Karpas-422 (cell line): ENCODE measurements around the gene SERPINI1. TPM values are rescaled to one million over a fixed set of nuclear protein-coding genes. Genes with fewer than 3 reads are reported as not detected.

Experiments used
- DNase-seq: peaks from one replicate; pipeline ENCODE4 v3.0.0-alpha.2; 2015
- H2AFZ ChIP-seq: fragments of 200-600 bp; sonication (generic); 2 replicates; pipeline ENCODE4 v1.6.1; 2014; ENCODE audit warnings: antibody characterized with exemption, low read length, mixed read lengths
- H3K27ac ChIP-seq: fragments of 200-600 bp; sonication (generic); 2 replicates; pipeline ENCODE4 v1.5.1; 2014; ENCODE audit warnings: mild to moderate bottlenecking, low read length, moderate library complexity
- H3K27me3 ChIP-seq: fragments of 200-600 bp; sonication (generic); 2 replicates; pipeline ENCODE4 v1.6.1; 2014; ENCODE audit warnings: low read length, mixed read lengths
- H3K36me3 ChIP-seq: fragments of 200-600 bp; sonication (generic); 2 replicates; pipeline ENCODE4 v1.6.1; 2014; ENCODE audit warnings: low read length, mixed read lengths; ENCODE audit not compliant: insufficient read depth
- H3K4me1 ChIP-seq: fragments of 200-600 bp; sonication (generic); 2 replicates; pipeline ENCODE4 v1.6.1; 2014; ENCODE audit warnings: mild to moderate bottlenecking, low read length, mixed read lengths
- H3K4me2 ChIP-seq: fragments of 200-600 bp; sonication (generic); 2 replicates; pipeline ENCODE4 v1.6.1; 2014; ENCODE audit warnings: low read length, low read depth, mild to moderate bottlenecking; ENCODE audit not compliant: poor library complexity, severe bottlenecking
- H3K4me3 ChIP-seq: fragments of 200-600 bp; sonication (generic); 2 replicates; pipeline ENCODE4 v1.5.1; 2014; ENCODE audit warnings: mild to moderate bottlenecking, antibody characterized with exemption, low read length, mixed read lengths
- H3K79me2 ChIP-seq: fragments of 200-600 bp; sonication (generic); 2 replicates; pipeline ENCODE4 v1.6.1; 2014; ENCODE audit warnings: mild to moderate bottlenecking, low read length, mixed read lengths
- H3K9ac ChIP-seq: fragments of 200-600 bp; sonication (generic); 2 replicates; pipeline ENCODE4 v1.6.0; 2014; ENCODE audit warnings: low read length
- H3K9me2 ChIP-seq: fragments of 200-600 bp; sonication (generic), shearing (Covaris generic); replicated peaks from 2 replicates; pipeline ENCODE4 v1.6.0; 2014; ENCODE audit warnings: mild to moderate bottlenecking, low read length, moderate library complexity; ENCODE audit not compliant: insufficient read depth
- H3K9me3 ChIP-seq: fragments of 300-700, 200-600 bp; sonication (generic); 2 replicates; pipeline ENCODE4 v1.6.1; 2014; ENCODE audit warnings: low read length, mixed read lengths
- H4K20me1 ChIP-seq: fragments of 200-600 bp; sonication (generic); 2 replicates; pipeline ENCODE4 v1.6.1; 2014; ENCODE audit warnings: mild to moderate bottlenecking, antibody characterized with exemption, low read length, low read depth; ENCODE audit not compliant: insufficient read depth
- total RNA-seq: library from RNA; depleted of rRNA; stranded (reverse); fragments of >200 nt; shearing (Covaris generic); gene quantifications from 2 replicates; pipeline ENCODE4 v1.2.3, GENCODE V29; 2014; ENCODE audit warnings: low replicate concordance; rRNA removed

SERPINI1 gene
- total RNA-seq = 0.47 TPM in 1 of 2 replicates, not detected in the other

- no peaks in the 10 kb centered on the region for H3K9me3 ChIP-seq
- H3K36me3 ChIP-seq = peaks cover 6% of the 10 kb centered on the region; the same call in 1 of the 2 replicates
- peak within 1 kb of the TSS; percentile 90 for H2AFZ ChIP-seq
- H3K4me2 ChIP-seq = peak within 1 kb of the TSS; percentile 91
- H3K27ac ChIP-seq = peak within 1 kb of the TSS; percentile 69
- H3K9me2 ChIP-seq = no peaks in the 10 kb centered on the region
- DNase-seq = peak; percentile 89
- peak within 1 kb of the TSS; percentile 84 for H3K9ac ChIP-seq
- H3K4me3 ChIP-seq = peak within 1 kb of the TSS; percentile 90
- peaks cover 15% of the 10 kb centered on the region; the same call in 1 of the 2 replicates for H4K20me1 ChIP-seq
- peaks cover 39% of the 10 kb centered on the region for H3K79me2 ChIP-seq
- H3K27me3 ChIP-seq = no peaks in the 10 kb centered on the region
- H3K4me1 ChIP-seq = peaks cover 45% of the 10 kb centered on the region
Measured at GRCh38 chr3:167735233-167736138, at the start of gene SERPINI1. SERPINI1 (plus strand) TSS chr3:167735721; CDS start chr3:167789129, 53,408 bp downstream.

GRCh38 chr3:167691366-167691765 is 44.2 kb upstream of the SERPINI1 start:
- Histone ChIP-seq H3K9me2 (no peaks in the 10 kb centered on the region), H3K79me2 (peaks cover 46% of the 10 kb centered on the region), H3K36me3 (peaks cover 20% of the 10 kb centered on the region; the same call in 1 of the 2 replicates), H2AFZ (no peak overlapping the region), H3K4me1 (peaks cover 29% of the 10 kb centered on the region), H3K9me3 (no peaks in the 10 kb centered on the region), H3K4me2 (peak overlapping the region; percentile 21), H3K9ac (no peak overlapping the region), H4K20me1 (no peaks in the 10 kb centered on the region), H3K27ac (peak overlapping the region; percentile 59), H3K4me3 (no peak overlapping the region), H3K27me3 (no peaks in the 10 kb centered on the region)
- peak; percentile 80 for DNase-seq

- Histone ChIP-seq H3K9ac (no peak overlapping the region), H3K4me1 (peaks cover 29% of the 10 kb centered on the region), H3K4me3 (no peak overlapping the region), H3K27me3 (no peaks in the 10 kb centered on the region), H3K36me3 (peaks cover 33% of the 10 kb centered on the region; the same call in 1 of the 2 replicates), H3K79me2 (peaks cover 66% of the 10 kb centered on the region), H3K9me3 (no peaks in the 10 kb centered on the region), H3K4me2 (no peak overlapping the region), H3K27ac (no peak overlapping the region), H3K9me2 (no peaks in the 10 kb centered on the region), H4K20me1 (no peaks in the 10 kb centered on the region), H2AFZ (no peak overlapping the region)
- no peak for DNase-seq
Measured at GRCh38 chr3:167694121-167694520, 41.4 kb upstream of the SERPINI1 start.

GRCh38 chr3:167700046-167700445 is 35.5 kb upstream of the SERPINI1 start:
- Histone ChIP-seq H3K4me2 (no peak overlapping the region), H3K27me3 (no peaks in the 10 kb centered on the region), H4K20me1 (no peaks in the 10 kb centered on the region), H3K79me2 (peaks cover 77% of the 10 kb centered on the region), H3K27ac (no peak overlapping the region), H3K9me2 (no peaks in the 10 kb centered on the region), H3K9ac (no peak overlapping the region), H2AFZ (no peak overlapping the region), H3K4me3 (no peak overlapping the region), H3K9me3 (no peaks in the 10 kb centered on the region), H3K4me1 (no peaks in the 10 kb centered on the region), H3K36me3 (peaks cover 50% of the 10 kb centered on the region; the same call in 1 of the 2 replicates)
- DNase-seq = no peak

GRCh38 chr3:167700926-167701325 is 34.6 kb upstream of the SERPINI1 start:
- H3K4me3 ChIP-seq = no peak overlapping the region
- H3K9me3 ChIP-seq = no peaks in the 10 kb centered on the region
- H2AFZ ChIP-seq = no peak overlapping the region
- no peak for DNase-seq
- H3K27ac ChIP-seq = no peak overlapping the region
- H3K27me3 ChIP-seq = no peaks in the 10 kb centered on the region
- H3K36me3 ChIP-seq = peaks cover 47% of the 10 kb centered on the region; the same call in 1 of the 2 replicates
- H3K9me2 ChIP-seq = no peaks in the 10 kb centered on the region
- H3K4me2 ChIP-seq = no peak overlapping the region
- H4K20me1 ChIP-seq = no peaks in the 10 kb centered on the region
- peaks cover 78% of the 10 kb centered on the region for H3K79me2 ChIP-seq
- no peak overlapping the region for H3K9ac ChIP-seq
- H3K4me1 ChIP-seq = no peaks in the 10 kb centered on the region

- no peak overlapping the region for H3K9ac ChIP-seq
- H3K9me3 ChIP-seq = no peaks in the 10 kb centered on the region
- peaks cover 48% of the 10 kb centered on the region; the same call in 1 of the 2 replicates for H3K36me3 ChIP-seq
- no peaks in the 10 kb centered on the region for H3K4me1 ChIP-seq
- H3K4me2 ChIP-seq = no peak overlapping the region
- no peak overlapping the region for H3K27ac ChIP-seq
- H3K9me2 ChIP-seq = no peaks in the 10 kb centered on the region
- DNase-seq = no peak
- no peaks in the 10 kb centered on the region for H3K27me3 ChIP-seq
- no peaks in the 10 kb centered on the region for H4K20me1 ChIP-seq
- no peak overlapping the region for H2AFZ ChIP-seq
- no peak overlapping the region for H3K4me3 ChIP-seq
- H3K79me2 ChIP-seq = peaks cover 86% of the 10 kb centered on the region
Measured at GRCh38 chr3:167705840-167706239, 29.7 kb upstream of the SERPINI1 start.

- H3K4me2 ChIP-seq = no peak overlapping the region
- H3K79me2 ChIP-seq = peaks cover 95% of the 10 kb centered on the region
- H4K20me1 ChIP-seq = no peaks in the 10 kb centered on the region
- H3K27ac ChIP-seq = no peak overlapping the region
- H3K9ac ChIP-seq = no peak overlapping the region
- H3K36me3 ChIP-seq = peaks cover 39% of the 10 kb centered on the region
- H3K4me3 ChIP-seq = no peak overlapping the region
- no peaks in the 10 kb centered on the region for H3K9me2 ChIP-seq
- no peaks in the 10 kb centered on the region for H3K4me1 ChIP-seq
- H2AFZ ChIP-seq = no peak overlapping the region
- H3K9me3 ChIP-seq = no peaks in the 10 kb centered on the region
- DNase-seq = no peak
- H3K27me3 ChIP-seq = no peaks in the 10 kb centered on the region
Measured at GRCh38 chr3:167709690-167710089, 25.8 kb upstream of the SERPINI1 start.

- no peaks in the 10 kb centered on the region for H3K4me1 ChIP-seq
- peaks cover 47% of the 10 kb centered on the region for H3K36me3 ChIP-seq
- H2AFZ ChIP-seq = no peak overlapping the region
- no peaks in the 10 kb centered on the region for H3K9me3 ChIP-seq
- no peak overlapping the region for H3K9ac ChIP-seq
- H3K9me2 ChIP-seq = no peaks in the 10 kb centered on the region
- no peak for DNase-seq
- H3K4me3 ChIP-seq = no peak overlapping the region
- H3K4me2 ChIP-seq = no peak overlapping the region
- H4K20me1 ChIP-seq = no peaks in the 10 kb centered on the region
- H3K27me3 ChIP-seq = no peaks in the 10 kb centered on the region
- H3K79me2 ChIP-seq = peaks cover 97% of the 10 kb centered on the region
- H3K27ac ChIP-seq = no peak overlapping the region
Measured at GRCh38 chr3:167710552-167710951, 25.0 kb upstream of the SERPINI1 start.
